Astrocyte (in vitro differentiated cells and primary cell): ENCODE results near the gene SH3BP5. TPM values are rescaled to one million over a fixed set of nuclear protein-coding genes. Genes with fewer than 3 reads are reported as not detected.

ENCODE experiments used
- DNase-seq: peaks from one replicate; pipeline ENCODE4 v3.0.0-alpha.2; 2010; ENCODE audit warnings: low read depth
- FAIRE-seq: peaks from 2 replicates; lab custom pipeline; 2011; peaks lifted over from hg19 to GRCh38; lab: Jason Lieb, UNC
- H2AFZ ChIP-seq: 2 replicates; pipeline ENCODE4 v1.6.0; 2012; ENCODE audit warnings: low read depth, low read length, inconsistent platforms
- H3K27ac ChIP-seq: 2 replicates; pipeline ENCODE4 v1.5.1; 2011; ENCODE audit warnings: low read depth, low read length, inconsistent platforms
- H3K27me3 ChIP-seq: 2 replicates; pipeline ENCODE4 v1.6.0; 2011; ENCODE audit warnings: low read length, inconsistent platforms; ENCODE audit not compliant: insufficient read depth
- H3K36me3 ChIP-seq: 2 replicates; pipeline ENCODE4 v1.5.1; 2011; ENCODE audit warnings: low read length, inconsistent platforms; ENCODE audit not compliant: insufficient read depth
- H3K4me1 ChIP-seq: 2 replicates; pipeline ENCODE4 v1.5.1; 2011; ENCODE audit warnings: low read length, inconsistent platforms; ENCODE audit not compliant: insufficient read depth
- H3K4me2 ChIP-seq: 2 replicates; pipeline ENCODE4 v1.6.0; 2012; ENCODE audit warnings: low read length, inconsistent platforms
- H3K4me3 ChIP-seq: 2 replicates; pipeline ENCODE4 v1.5.1; 2011; ENCODE audit warnings: low read depth, mild to moderate bottlenecking, low read length, inconsistent platforms; ENCODE audit not compliant: insufficient read depth
- H3K79me2 ChIP-seq: 2 replicates; pipeline ENCODE4 v1.6.0; 2012; ENCODE audit warnings: mild to moderate bottlenecking, low read length, inconsistent platforms; ENCODE audit not compliant: insufficient read depth
- H3K9ac ChIP-seq: 2 replicates; pipeline ENCODE4 v1.6.0; 2012; ENCODE audit warnings: mild to moderate bottlenecking, low read length, inconsistent platforms
- H3K9me3 ChIP-seq: 2 replicates; pipeline ENCODE4 v1.5.1; 2012; ENCODE audit warnings: low read depth, mild to moderate bottlenecking, low read length, inconsistent platforms; ENCODE audit not compliant: insufficient read depth
- H4K20me1 ChIP-seq: 2 replicates; pipeline ENCODE4 v1.6.0; 2012; ENCODE audit warnings: low read length, inconsistent platforms; ENCODE audit not compliant: insufficient read depth
- H3K27ac Mint-ChIP-seq: one replicate; pipeline ENCODE4 v1.8.0; 2021; ENCODE audit warnings: mild to moderate bottlenecking, mixed read lengths; ENCODE audit not compliant: unreplicated experiment
- H3K27me3 Mint-ChIP-seq: one replicate; pipeline ENCODE4 v1.8.0; 2021; ENCODE audit warnings: low read depth, mixed read lengths; ENCODE audit not compliant: unreplicated experiment
- H3K36me3 Mint-ChIP-seq: one replicate; pipeline ENCODE4 v1.8.0; 2021; ENCODE audit warnings: low read depth, mixed read lengths; ENCODE audit not compliant: unreplicated experiment
- H3K4me1 Mint-ChIP-seq: one replicate; pipeline ENCODE4 v1.8.0; 2021; ENCODE audit warnings: low read depth, mixed read lengths; ENCODE audit not compliant: unreplicated experiment
- H3K4me3 Mint-ChIP-seq: one replicate; pipeline ENCODE4 v1.8.0; 2021; ENCODE audit warnings: mild to moderate bottlenecking, moderate library complexity, mixed read lengths; ENCODE audit not compliant: unreplicated experiment
- H3K9me3 Mint-ChIP-seq: one replicate; pipeline ENCODE4 v1.8.0; 2021; ENCODE audit warnings: mild to moderate bottlenecking, mixed read lengths; ENCODE audit not compliant: unreplicated experiment
- CTCF ChIP-seq: IDR thresholded peaks from 2 replicates; pipeline ENCODE4 v1.5.1; 2011; ENCODE audit warnings: low read depth, mild to moderate bottlenecking, inconsistent platforms, low read length, moderate library complexity; ENCODE audit not compliant: insufficient read depth
- EZH2 ChIP-seq: IDR thresholded peaks from 2 replicates; pipeline ENCODE4 v1.6.1; 2012; ENCODE audit warnings: mild to moderate bottlenecking, low read length, inconsistent platforms; ENCODE audit not compliant: insufficient read depth
- total RNA-seq: library from RNA; stranded (reverse); gene quantifications from 2 replicates; pipeline ENCODE4 v1.2.1, GENCODE V29; 2021

The SH3BP5 gene
- total RNA-seq, 1 donor from 2014 or later = 25.2 TPM

GRCh38 chr3:15312550-15312949, 19.8 kb downstream of the SH3BP5 start:
- Mint-ChIP-seq H3K4me1 (peaks cover 50% of the 10 kb centered on the region), H3K27me3 (no peaks in the 10 kb centered on the region), H3K36me3 (peaks cover 2% of the 10 kb centered on the region), H3K9me3 (peaks cover 2% of the 10 kb centered on the region), H3K4me3 (no peak overlapping the region), H3K27ac (no peak overlapping the region)
- H3K4me3 ChIP-seq = no peak overlapping the region
- no peak overlapping the region for H3K9ac ChIP-seq
- H3K36me3 ChIP-seq = no peaks in the 10 kb centered on the region
- no peaks in the 10 kb centered on the region for H4K20me1 ChIP-seq
- no peaks in the 10 kb centered on the region for H3K9me3 ChIP-seq
- H3K4me2 ChIP-seq = no peak overlapping the region
- H3K4me1 ChIP-seq = peaks cover 34% of the 10 kb centered on the region
- H3K79me2 ChIP-seq = peaks cover 38% of the 10 kb centered on the region
- no peaks in the 10 kb centered on the region for H3K27me3 ChIP-seq
- DNase-seq = no peak
- H3K27ac ChIP-seq = no peak overlapping the region
- H2AFZ ChIP-seq = no peak overlapping the region
- TF ChIP-seq EZH2 = no peak
- TF ChIP-seq CTCF = no peak
- FAIRE-seq = no peak

GRCh38 chr3:15310491-15311370, 21.7 kb downstream of the SH3BP5 start:
- Mint-ChIP-seq H3K36me3 (peaks cover 4% of the 10 kb centered on the region), H3K4me3 (peak overlapping the region; percentile 31), H3K27me3 (no peaks in the 10 kb centered on the region), H3K9me3 (peaks cover 2% of the 10 kb centered on the region), H3K27ac (peak overlapping the region; percentile 82), H3K4me1 (peaks cover 37% of the 10 kb centered on the region)
- Histone ChIP-seq H3K4me1 (peaks cover 21% of the 10 kb centered on the region), H3K4me3 (peak overlapping the region; percentile 24), H3K79me2 (peaks cover 50% of the 10 kb centered on the region), H3K27me3 (no peaks in the 10 kb centered on the region), H4K20me1 (no peaks in the 10 kb centered on the region), H3K36me3 (no peaks in the 10 kb centered on the region), H3K27ac (peak overlapping the region; percentile 67), H3K9ac (peak overlapping the region; percentile 60), H3K9me3 (no peaks in the 10 kb centered on the region), H3K4me2 (peak overlapping the region; percentile 69), H2AFZ (no peak overlapping the region)
- FAIRE-seq (no peak), DNase-seq (peak; percentile 80)
- no peak for TF ChIP-seq CTCF
- TF ChIP-seq EZH2 = no peak
